GM21529 (cell line): Measurements from ENCODE around the gene ZNF134.

ENCODE experiments used
- ATAC-seq: cut with Tn5 transposase; IDR thresholded peaks from one replicate; pipeline ENCODE4 v1.9.1; 2021; ENCODE audit not compliant: unreplicated experiment

ZNF134 gene

GRCh38 chr19:57637379-57637778 lies 23.3 kb downstream of the ZNF134 start:
- ATAC-seq: no peak

GRCh38 chr19:57641715-57642234 lies 27.7 kb downstream of the ZNF134 start:
- no peak for ATAC-seq

- no peak for ATAC-seq
Measured at GRCh38 chr19:57642396-57643046, 28.5 kb downstream of the ZNF134 start.

GRCh38 chr19:57643734-57644133 lies 29.7 kb downstream of the ZNF134 start:
- no peak for ATAC-seq

GRCh38 chr19:57648331-57649003 lies 34.4 kb downstream of the ZNF134 start:
- no peak for ATAC-seq

GRCh38 chr19:57651654-57651996 lies 37.6 kb downstream of the ZNF134 start:
- no peak for ATAC-seq

- no peak for ATAC-seq
Measured at GRCh38 chr19:57653689-57654088, 39.6 kb downstream of the ZNF134 start.

- no peak for ATAC-seq
Measured at GRCh38 chr19:57655443-57655842, 41.4 kb downstream of the ZNF134 start.

GRCh38 chr19:57656346-57656745 lies 42.3 kb downstream of the ZNF134 start:
- no peak for ATAC-seq

GRCh38 chr19:57664269-57665127 lies 50.5 kb downstream of the ZNF134 start:
- ATAC-seq: no peak

- ATAC-seq: no peak
Measured at GRCh38 chr19:57665261-57665806, 51.3 kb downstream of the ZNF134 start.

- no peak for ATAC-seq
Measured at GRCh38 chr19:57667228-57667627, 53.2 kb downstream of the ZNF134 start.

GRCh38 chr19:57668635-57669034 lies 54.6 kb downstream of the ZNF134 start, which contains the start of gene ZSCAN4:
Gene ZSCAN4 (plus strand): TSS chr19:57668935. CDS start chr19:57676146, 7,211 bp downstream.
- ATAC-seq: no peak

- no peak for ATAC-seq
Measured at GRCh38 chr19:57671124-57671895, 57.3 kb downstream of the ZNF134 start.

GRCh38 chr19:57672466-57672865 lies 58.4 kb downstream of the ZNF134 start:
- no peak for ATAC-seq
